Bladder microvascular endothelial cell (primary cell): ENCODE measurements around the gene EPS8L2. TPM values are rescaled to one million over a fixed set of nuclear protein-coding genes. Genes with fewer than 3 reads are reported as not detected.

Source experiments
- total RNA-seq: library from RNA; depleted of rRNA; stranded (reverse); fragments of >200 nt; gene quantifications from 2 replicates; pipeline ENCODE4 v1.2.3, GENCODE V29; 2014

Gene EPS8L2
- 3.4 and 5.0 TPM in 2 replicates for total RNA-seq

GRCh38 chr11:705646-706438 lies at the start of gene EPS8L2:
Gene EPS8L2 (plus strand): TSS chr11:706231. CDS start chr11:709408, 3,177 bp downstream.

GRCh38 chr11:694563-695287 lies 11.3 kb upstream of the EPS8L2 start, which contains the start of gene DEAF1:
Gene DEAF1 (minus strand): TSS chr11:695222. CDS start chr11:695047, 175 bp downstream.

GRCh38 chr11:695538-696248 lies 10.3 kb upstream of the EPS8L2 start, which contains the start of gene TMEM80:
Gene TMEM80 (plus strand): TSS chr11:695816. CDS start chr11:695828, 12 bp downstream.

GRCh38 chr11:747158-748006 lies 41.4 kb downstream of the EPS8L2 start, which contains the start of gene TALDO1:
Gene TALDO1 (plus strand): TSS chr11:747464. CDS start chr11:747482, 18 bp downstream.

Other genes starting within 250 kb of the EPS8L2 start
- 206 and 271 TPM in 2 replicates for gene RNH1, start 199.0 kb upstream of the EPS8L2 start, total RNA-seq
- gene HRAS, start 170.7 kb upstream of the EPS8L2 start, total RNA-seq = 65.3 and 82.4 TPM in 2 replicates
- gene LRRC56, start 168.7 kb upstream of the EPS8L2 start, total RNA-seq = 0.32 and 1.2 TPM in 2 replicates
- gene LMNTD2, start 145.5 kb upstream of the EPS8L2 start, total RNA-seq = 1.2 and 1.8 TPM in 2 replicates
- gene RASSF7, start 145.3 kb upstream of the EPS8L2 start, total RNA-seq = 16.4 and 16.5 TPM in 2 replicates
- gene PHRF1, start 129.8 kb upstream of the EPS8L2 start, total RNA-seq = 19.9 and 33.0 TPM in 2 replicates
- gene IRF7, start 90.3 kb upstream of the EPS8L2 start, total RNA-seq = 13.1 and 17.6 TPM in 2 replicates
- not detected in 2 replicates for gene CDHR5, start 81.3 kb upstream of the EPS8L2 start, total RNA-seq
- not detected in 2 replicates for gene SCT, start 79.0 kb upstream of the EPS8L2 start, total RNA-seq
- not detected in 2 replicates for gene DRD4, start 69.0 kb upstream of the EPS8L2 start, total RNA-seq
- 26.9 and 27.6 TPM in 2 replicates for gene DEAF1, start 11.0 kb upstream of the EPS8L2 start, total RNA-seq
- gene TMEM80, start 10.4 kb upstream of the EPS8L2 start, total RNA-seq = 6.5 and 6.9 TPM in 2 replicates
- 112 and 136 TPM in 2 replicates for gene TALDO1, start 41.2 kb downstream of the EPS8L2 start, total RNA-seq
- 20.7 and 24.2 TPM in 2 replicates for gene GATD1, start 71.3 kb downstream of the EPS8L2 start, total RNA-seq
- not detected in 2 replicates for gene CEND1, start 83.9 kb downstream of the EPS8L2 start, total RNA-seq
- gene SLC25A22, start 92.0 kb downstream of the EPS8L2 start, total RNA-seq = 6.3 and 11.2 TPM in 2 replicates
- gene PIDD1, start 99.0 kb downstream of the EPS8L2 start, total RNA-seq = 5.7 and 9.0 TPM in 2 replicates
- 246 and 250 TPM in 2 replicates for gene RPLP2, start 103.7 kb downstream of the EPS8L2 start, total RNA-seq
- 19.8 and 44.4 TPM in 2 replicates for gene PNPLA2, start 112.7 kb downstream of the EPS8L2 start, total RNA-seq
- 11.1 and 12.3 TPM in 2 replicates for gene CRACR2B, start 121.7 kb downstream of the EPS8L2 start, total RNA-seq
- gene CD151, start 126.7 kb downstream of the EPS8L2 start, total RNA-seq = 375 and 945 TPM in 2 replicates
- gene POLR2L, start 136.3 kb downstream of the EPS8L2 start, total RNA-seq = 154 and 265 TPM in 2 replicates
- gene TSPAN4, start 136.6 kb downstream of the EPS8L2 start, total RNA-seq = 131 and 142 TPM in 2 replicates
- 26.4 and 52.3 TPM in 2 replicates for gene CHID1, start 204.6 kb downstream of the EPS8L2 start, total RNA-seq
- gene AP2A2, start 219.6 kb downstream of the EPS8L2 start, total RNA-seq = 27.5 and 46.4 TPM in 2 replicates